ENCODE results near the gene PURA. TPM values are rescaled to one million over a fixed set of nuclear protein-coding genes. Genes with fewer than 3 reads are reported as not detected.

Gene PURA
- 10 to 100 TPM; 29.1 to 34.6 TPM for total RNA-seq

GRCh38 chr5:140113699-140114263 lies at the start of gene PURA:
PURA (plus strand) TSS chr5:140114109; CDS start chr5:140114182, 73 bp downstream.
- WGBS, 2 donors, result 1% methylated on average over 54 of the region's 60 CpGs; no CpG with 5 or more reads in 1 of the 2 donors
- ATAC-seq (peak; percentile 95), DNase-seq (peak; percentile 95 to 97 (median 97))
- intact Hi-C loops (cut with DNase I), result no loop called here
- peak within 1 kb of the TSS; percentile 88 to 94 (median 90) for H3K27ac ChIP-seq
- H3K9me3 ChIP-seq, result no peaks in the 10 kb centered on the region
- H3K27me3 ChIP-seq, result no peaks in the 10 kb centered on the region
- peak; percentile 67 to 79 (median 72) for TF ChIP-seq POLR2A (IDR thresholded peaks at IDR 0.05)
- TF ChIP-seq CTCF (IDR thresholded peaks at IDR 0.05), result peak in 3 of 7 experiments; percentile 4 to 11 (median 8)
- peak within 1 kb of the TSS; percentile 66 to 78 for H3K4me3 ChIP-seq
- H3K36me3 ChIP-seq (replicated peaks in 1 of 2; ENCODE audit: insufficient read depth in 1 of 2, low read depth in 2 of 2), result no peaks in the 10 kb centered on the region
- peaks cover 70% of the 10 kb centered on the region for H3K4me1 ChIP-seq

- H3K27ac ChIP-seq, result no peak overlapping the region
- intact Hi-C loops (cut with DNase I), result no loop called here
These were observed 41.1 kb upstream of the PURA start for GRCh38 chr5:140072812-140073211.

GRCh38 chr5:140073296-140073695 lies 40.6 kb upstream of the PURA start:
- Histone ChIP-seq H3K4me3 (no peak overlapping the region), H3K9me3 (no peaks in the 10 kb centered on the region), H3K27ac (no peak overlapping the region), H3K27me3 (no peaks in the 10 kb centered on the region), H3K36me3 (replicated peaks in 1 of 2; ENCODE audit: insufficient read depth in 1 of 2, low read depth in 2 of 2) (no peaks in the 10 kb centered on the region), H3K4me1 (peaks cover 3% of the 10 kb centered on the region)
- DNase-seq (no peak), ATAC-seq (no peak)
- TF ChIP-seq CTCF (IDR thresholded peaks at IDR 0.05) (peak; percentile 43 to 87 (median 59)), POLR2A (IDR thresholded peaks at IDR 0.05) (no peak)
- intact Hi-C loops (cut with DNase I), result no loop called here
- WGBS, 2 donors, result 2 to 11% methylated on average over 4 of the region's 4 CpGs

More at GRCh38 chr5:140072812-140073211, 41.1 kb upstream of the PURA start:
- Histone ChIP-seq H3K4me3 (no peak overlapping the region), H3K9me3 (no peaks in the 10 kb centered on the region), H3K4me1 (peaks cover 3% of the 10 kb centered on the region), H3K27me3 (no peaks in the 10 kb centered on the region), H3K36me3 (replicated peaks in 1 of 2; ENCODE audit: insufficient read depth in 1 of 2, low read depth in 2 of 2) (no peaks in the 10 kb centered on the region)
- DNase-seq (no peak), ATAC-seq (no peak)
- TF ChIP-seq CTCF (IDR thresholded peaks at IDR 0.05) (no peak), POLR2A (IDR thresholded peaks at IDR 0.05) (no peak)
- WGBS, 2 donors, result 43 to 48% methylated on average over 10 of the region's 10 CpGs

GRCh38 chr5:140075371-140075770 lies 38.5 kb upstream of the PURA start:
- no peak overlapping the region for H3K27ac ChIP-seq
- WGBS, 2 donors, result 44 to 53% methylated on average over 2 of the region's 2 CpGs
- no peaks in the 10 kb centered on the region for H3K27me3 ChIP-seq
- H3K4me3 ChIP-seq, result no peak overlapping the region
- no peaks in the 10 kb centered on the region for H3K36me3 ChIP-seq (replicated peaks in 1 of 2; ENCODE audit: insufficient read depth in 1 of 2, low read depth in 2 of 2)
- TF ChIP-seq POLR2A (IDR thresholded peaks at IDR 0.05) (no peak), CTCF (IDR thresholded peaks at IDR 0.05) (peak in 5 of 7 experiments; percentile 22 to 59 (median 44))
- H3K4me1 ChIP-seq, result peaks cover 3% of the 10 kb centered on the region
- no peaks in the 10 kb centered on the region for H3K9me3 ChIP-seq
- ATAC-seq (peak; percentile 33), DNase-seq (no peak)
- intact Hi-C loops (cut with DNase I), result loop anchor here (5.0 kb wide), 1 partner anchor 82 kb away; no protein-coding TSS in a partner anchor

GRCh38 chr5:140076142-140076541 lies 37.8 kb upstream of the PURA start:
- Histone ChIP-seq H3K27ac (no peak overlapping the region), H3K36me3 (replicated peaks in 1 of 2; ENCODE audit: insufficient read depth in 1 of 2, low read depth in 2 of 2) (no peaks in the 10 kb centered on the region), H3K9me3 (no peaks in the 10 kb centered on the region), H3K4me1 (peaks cover 3% of the 10 kb centered on the region), H3K4me3 (no peak overlapping the region), H3K27me3 (no peaks in the 10 kb centered on the region)
- intact Hi-C loops (cut with DNase I), result loop anchor here (5.0 kb wide), 1 partner anchor 81 kb away; no protein-coding TSS in a partner anchor
- DNase-seq (no peak), ATAC-seq (no peak)
- 95% methylated on average over 1 of the region's 1 CpG for WGBS, 2 donors
- TF ChIP-seq POLR2A (IDR thresholded peaks at IDR 0.05), result no peak
- no peak for TF ChIP-seq CTCF (IDR thresholded peaks at IDR 0.05)

Data from body of pancreas (tissue), 4 donors.